Aorta (tissue), 5 donors: ENCODE measurements around the gene TNRC6A. TPM values are rescaled to one million over a fixed set of nuclear protein-coding genes. Genes with fewer than 3 reads are reported as not detected.

ENCODE experiments used
- ATAC-seq: fragments of 200-7000 bp; cut with Tn5 transposase; one replicate; pipeline ENCODE4 v1.9.1; 2022; ENCODE audit warnings: moderate library complexity; ENCODE audit not compliant: low FRiP score
- DNase-seq, 2 donors: peaks; one replicate each; pipeline ENCODE4 v3.0.0-alpha.2; 2020
- H3K27ac ChIP-seq, 2 donors: one replicate each; pipeline ENCODE4 v1.5.1; 2013; ENCODE audit warnings: low read length in 2 of 2, mild to moderate bottlenecking in 2 of 2, moderate library complexity in 2 of 2, control low read depth in 1 of 2, inconsistent platforms in 1 of 2, low read depth in 1 of 2
- H3K27me3 ChIP-seq, 2 donors: one replicate each; pipeline ENCODE4 v1.6.1; 2013; ENCODE audit warnings: control low read depth in 1 of 2, low read length in 1 of 2, mild to moderate bottlenecking in 1 of 2, moderate library complexity in 1 of 2; ENCODE audit not compliant: insufficient read depth in 2 of 2, control insufficient read depth in 1 of 2
- H3K36me3 ChIP-seq, 2 donors: one replicate each; pipeline ENCODE4 v1.6.1; 2013; ENCODE audit warnings: control low read depth in 1 of 2, low read length in 1 of 2, mild to moderate bottlenecking in 1 of 2; ENCODE audit not compliant: insufficient read depth in 2 of 2, control insufficient read depth in 1 of 2
- H3K4me1 ChIP-seq, 2 donors: one replicate each; pipeline ENCODE4 v1.6.1; 2013; ENCODE audit warnings: low read length in 2 of 2, control low read depth in 1 of 2, mild to moderate bottlenecking in 1 of 2, moderate library complexity in 1 of 2; ENCODE audit not compliant: insufficient read depth in 2 of 2, control insufficient read depth in 1 of 2
- H3K4me3 ChIP-seq, 2 donors: one replicate each; pipeline ENCODE4 v1.5.1; 2013; ENCODE audit warnings: low read length in 2 of 2, control low read depth in 1 of 2, mild to moderate bottlenecking in 1 of 2
- H3K9me3 ChIP-seq: one replicate; pipeline ENCODE4 v1.6.1; 2013; ENCODE audit warnings: mild to moderate bottlenecking, low read length; ENCODE audit not compliant: control insufficient read depth
- WGBS, 2 donors: extraction: QIAGEN DNeasy Blood & Tissue Kit; methylation state at CpG; one replicate each; pipeline ENCODE4 v1.1.7; 2013; 5-methylcytosine and 5-hydroxymethylcytosine counted together
- intact Hi-C, 2 donors: fragments of 100-400 bp; cut with DNase I; formaldehyde crosslinking; loops; one replicate each; pipeline versions ENCODE4 v1.14.2 to v1.15.0; 2022
- polyA plus RNA-seq, 2 donors: library from polyadenylated mRNA; stranded (reverse); fragments of 200-250 nt; gene quantifications; one replicate each; pipeline ENCODE4 v1.2.3, GENCODE V29; 2013
- total RNA-seq, 2 donors: library from RNA; stranded (reverse); fragmentation: NEBNext Ultra II Directional; extraction: Animal tissue kit (Norgen Biotek cat#: 25700); gene quantifications; one replicate each; pipeline ENCODE4 v1.2.1, GENCODE V29; 2021
- donor health status: healthy with polysubstance abuse.
- donor health status: Bipolar disorder and iron deficiency.
- donor health status: DM: no; HTN: no; CAD: no.
- donor health status: DM: no; HTN: no; CAD: no.
- donor health status: DM: yes; HTN: yes; CAD: no.

The TNRC6A gene
- total and polyA plus RNA-seq, 4 donors = 8.8 to 98.3 (median 52.3) TPM

- Histone ChIP-seq H3K4me1 (peaks cover 2 to 21% of the 10 kb centered on the region in 2 donors), H3K9me3 (no peaks in the 10 kb centered on the region), H3K4me3 (no peak overlapping the region), H3K27ac (no peak overlapping the region), H3K27me3 (no peaks in the 10 kb centered on the region), H3K36me3 (peaks cover 0 to 6% of the 10 kb centered on the region in 2 donors)
- ATAC-seq = no peak
- no peak for DNase-seq
- 83 to 84% methylated on average over 4 of the region's 4 CpGs for WGBS, 2 donors
- intact Hi-C loops = loop anchor here in 1 of 2 donors (10.0 kb wide), 1 partner anchor 109 kb away; no protein-coding TSS in a partner anchor
These were observed 44.4 kb downstream of the TNRC6A start for GRCh38 chr16:24773771-24774427.

GRCh38 chr16:24774510-24774909 is 45.1 kb downstream of the TNRC6A start:
- peaks cover 0 to 6% of the 10 kb centered on the region in 2 donors for H3K36me3 ChIP-seq
- peaks cover 2 to 26% of the 10 kb centered on the region in 2 donors for H3K4me1 ChIP-seq
- no peaks in the 10 kb centered on the region for H3K9me3 ChIP-seq
- intact Hi-C loops = loop anchor here in 1 of 2 donors (10.0 kb wide), 1 partner anchor 110 kb away; no protein-coding TSS in a partner anchor
- H3K27me3 ChIP-seq = no peaks in the 10 kb centered on the region
- no peak overlapping the region for H3K27ac ChIP-seq
- DNase-seq = no peak
- WGBS, 2 donors = 98 to 100% methylated on average over 1 of the region's 1 CpG
- no peak for ATAC-seq
- no peak overlapping the region for H3K4me3 ChIP-seq

- H3K4me1 ChIP-seq = peaks cover 2 to 26% of the 10 kb centered on the region in 2 donors
- DNase-seq (no peak), ATAC-seq (no peak)
- H3K27ac ChIP-seq = no peak overlapping the region
- no peaks in the 10 kb centered on the region for H3K9me3 ChIP-seq
- intact Hi-C loops = loop anchor here (5.0 to 10.0 kb wide), 3 partner anchors 43 to 193 kb away; no protein-coding TSS in a partner anchor
- no peak overlapping the region for H3K4me3 ChIP-seq
- no peaks in the 10 kb centered on the region for H3K27me3 ChIP-seq
- peaks cover 4 to 6% of the 10 kb centered on the region in 2 donors for H3K36me3 ChIP-seq
These were observed 46.0 kb downstream of the TNRC6A start for GRCh38 chr16:24775455-24775854.

- H3K27ac ChIP-seq = peak overlapping the region; percentile 39 to 77
These were observed 47.2 kb downstream of the TNRC6A start for GRCh38 chr16:24776501-24777220.

GRCh38 chr16:24778671-24779070 is 49.2 kb downstream of the TNRC6A start:
- H3K36me3 ChIP-seq = peaks cover 6 to 10% of the 10 kb centered on the region in 2 donors
- no peak for ATAC-seq
- DNase-seq = no peak
- intact Hi-C loops = loop anchor here (5.0 to 10.0 kb wide), 3 partner anchors 46 to 196 kb away; no protein-coding TSS in a partner anchor
- H3K4me3 ChIP-seq = no peak overlapping the region
- 79 to 83% methylated on average over 1 of the region's 1 CpG for WGBS, 2 donors
- H3K9me3 ChIP-seq = no peaks in the 10 kb centered on the region
- H3K27me3 ChIP-seq = no peaks in the 10 kb centered on the region
- H3K4me1 ChIP-seq = peaks cover 0 to 26% of the 10 kb centered on the region in 2 donors
- no peak overlapping the region for H3K27ac ChIP-seq

More at GRCh38 chr16:24776501-24777220, 47.2 kb downstream of the TNRC6A start:
- intact Hi-C loops = loop anchor here (5.0 to 10.0 kb wide), 3 partner anchors 44 to 194 kb away; no protein-coding TSS in a partner anchor
- Histone ChIP-seq H3K4me1 (peaks cover 2 to 26% of the 10 kb centered on the region in 2 donors), H3K27me3 (no peaks in the 10 kb centered on the region), H3K36me3 (peaks cover 6 to 8% of the 10 kb centered on the region in 2 donors), H3K9me3 (no peaks in the 10 kb centered on the region), H3K4me3 (no peak overlapping the region)
- peak in 1 of 2 donors; percentile 55 for DNase-seq
- 12 to 15% methylated on average over 12 of the region's 12 CpGs for WGBS, 2 donors
- ATAC-seq = peak; percentile 78

- WGBS, 2 donors = 81 to 88% methylated on average over 2 of the region's 2 CpGs
- no peak overlapping the region for H3K27ac ChIP-seq
- H3K27me3 ChIP-seq = no peaks in the 10 kb centered on the region
- DNase-seq (no peak), ATAC-seq (no peak)
- intact Hi-C loops = no loop called here
- H3K4me1 ChIP-seq = peaks cover 0 to 22% of the 10 kb centered on the region in 2 donors
- peaks cover 6 to 10% of the 10 kb centered on the region in 2 donors for H3K36me3 ChIP-seq
- no peaks in the 10 kb centered on the region for H3K9me3 ChIP-seq
- H3K4me3 ChIP-seq = no peak overlapping the region
These were observed 51.8 kb downstream of the TNRC6A start for GRCh38 chr16:24781256-24781655.

- intact Hi-C loops = no loop called here
- no peaks in the 10 kb centered on the region for H3K27me3 ChIP-seq
- H3K9me3 ChIP-seq = no peaks in the 10 kb centered on the region
- H3K36me3 ChIP-seq = peaks cover 1 to 10% of the 10 kb centered on the region in 2 donors
- ATAC-seq (no peak), DNase-seq (no peak)
- 85 to 92% methylated on average over 3 of the region's 3 CpGs for WGBS, 2 donors
- H3K27ac ChIP-seq = no peak overlapping the region
- H3K4me1 ChIP-seq = peaks cover 0 to 6% of the 10 kb centered on the region in 2 donors
- no peak overlapping the region for H3K4me3 ChIP-seq
These were observed 54.7 kb downstream of the TNRC6A start for GRCh38 chr16:24784121-24784520.

GRCh38 chr16:24789881-24790280 is 60.4 kb downstream of the TNRC6A start:
- peaks cover 15 to 21% of the 10 kb centered on the region in 2 donors for H3K36me3 ChIP-seq
- peaks cover 0 to 2% of the 10 kb centered on the region in 2 donors for H3K4me1 ChIP-seq
- ATAC-seq = no peak
- intact Hi-C loops = no loop called here
- H3K4me3 ChIP-seq = no peak overlapping the region
- 94 to 98% methylated on average over 2 of the region's 2 CpGs for WGBS, 2 donors
- no peaks in the 10 kb centered on the region for H3K27me3 ChIP-seq
- H3K27ac ChIP-seq = no peak overlapping the region
- DNase-seq = no peak
- H3K9me3 ChIP-seq = no peaks in the 10 kb centered on the region
